Keratinocyte (primary cell): ENCODE data around the gene GPR146. TPM values are rescaled to one million over a fixed set of nuclear protein-coding genes. Genes with fewer than 3 reads are reported as not detected.

Experiments
- DNase-seq: peaks from one replicate; pipeline ENCODE4 v3.0.0-alpha.2; 2011; ENCODE audit warnings: low read depth, missing footprints, low spot score
- FAIRE-seq: peaks from 2 replicates; lab custom pipeline; 2011; peaks lifted over from hg19 to GRCh38; lab: Jason Lieb, UNC
- H2AFZ ChIP-seq: 2 replicates; pipeline ENCODE4 v1.6.0; 2012; ENCODE audit warnings: low read length, control low read depth, inconsistent platforms; ENCODE audit not compliant: control insufficient read depth
- H3K27ac ChIP-seq: 2 replicates; pipeline ENCODE4 v1.5.1; 2011; ENCODE audit warnings: low read length; ENCODE audit not compliant: control insufficient read depth, insufficient read depth
- H3K27me3 ChIP-seq: 3 replicates; pipeline ENCODE4 v1.6.0; 2011; ENCODE audit warnings: low read length; ENCODE audit not compliant: control insufficient read depth, insufficient read depth; ENCODE audit errors: extremely low read depth
- H3K36me3 ChIP-seq, 2 experiments: 2 replicates in 1 of 2; 3 replicates in 1 of 2; pipeline ENCODE4 v1.5.1; 2011; ENCODE audit warnings: low read length in 2 of 2, mild to moderate bottlenecking in 1 of 2; ENCODE audit not compliant: control insufficient read depth in 2 of 2, insufficient read depth in 2 of 2; ENCODE audit errors: extremely low read depth in 1 of 2
- H3K4me1 ChIP-seq: 3 replicates; pipeline ENCODE4 v1.5.1; 2011; ENCODE audit warnings: low read length; ENCODE audit not compliant: control insufficient read depth, insufficient read depth; ENCODE audit errors: extremely low read depth
- H3K4me2 ChIP-seq: 3 replicates; pipeline ENCODE4 v1.6.0; 2011; ENCODE audit warnings: low read depth, low read length; ENCODE audit not compliant: control insufficient read depth, insufficient read depth; ENCODE audit errors: extremely low read depth
- H3K4me3 ChIP-seq, 3 experiments: fragments of 200-600 bp in 1 of 3; sonication (generic) in 1 of 3; 2 replicates in 2 of 3; 3 replicates in 1 of 3; pipeline ENCODE4 v1.5.1; 2011 to 2016; ENCODE audit warnings: low read length in 3 of 3, mild to moderate bottlenecking in 3 of 3, control low read depth in 2 of 3, inconsistent platforms in 1 of 3, low read depth in 1 of 3, mixed read lengths in 1 of 3, mixed run types in 1 of 3, moderate library complexity in 1 of 3; ENCODE audit not compliant: control insufficient read depth in 2 of 3, insufficient read depth in 2 of 3; ENCODE audit errors: extremely low read depth in 1 of 3
- H3K79me2 ChIP-seq: 2 replicates; pipeline ENCODE4 v1.6.0; 2012; ENCODE audit warnings: low read length; ENCODE audit not compliant: control insufficient read depth, insufficient read depth
- H3K9ac ChIP-seq: 3 replicates; pipeline ENCODE4 v1.6.0; 2011; ENCODE audit warnings: low read length; ENCODE audit not compliant: control insufficient read depth, insufficient read depth; ENCODE audit errors: extremely low read depth
- H3K9me1 ChIP-seq: 3 replicates; pipeline ENCODE4 v1.6.0; 2011; ENCODE audit warnings: low read length; ENCODE audit not compliant: control insufficient read depth, insufficient read depth; ENCODE audit errors: extremely low read depth
- H3K9me3 ChIP-seq: 2 replicates; pipeline ENCODE4 v1.5.1; 2012; ENCODE audit warnings: low read depth, low read length; ENCODE audit not compliant: control insufficient read depth
- H4K20me1 ChIP-seq: 3 replicates; pipeline ENCODE4 v1.6.0; 2011; ENCODE audit warnings: low read length; ENCODE audit not compliant: control insufficient read depth, insufficient read depth; ENCODE audit errors: extremely low read depth
- CTCF ChIP-seq, 3 experiments: IDR thresholded peaks in 1 of 3; conservative IDR thresholded peaks in 1 of 3; optimal IDR thresholded peaks in 1 of 3; 2 replicates in 2 of 3; 3 replicates in 1 of 3; pipeline versions ENCODE3 to v1.5.1; 2011; ENCODE audit warnings: low read length in 3 of 3, mild to moderate bottlenecking in 3 of 3, moderate library complexity in 2 of 3, control low read depth in 1 of 3, inconsistent platforms in 1 of 3; ENCODE audit not compliant: insufficient read depth in 2 of 3; ENCODE audit errors: extremely low read depth in 1 of 3
- EZH2 ChIP-seq: IDR thresholded peaks from one replicate; pipeline ENCODE4 v1.6.1; 2012; ENCODE audit warnings: inconsistent platforms, mild to moderate bottlenecking, low read length, moderate library complexity
- dilution Hi-C: fragments of 300-500 bp; cut with MboI; formaldehyde crosslinking; loops from one replicate; pipeline ENCODE4 v1.7.0; 2020; ENCODE audit warnings: low sequenced_read_pairs; ENCODE audit not compliant: extremely low pct_ligation_motif_present
- polyA plus RNA-seq, 5 experiments: library from polyadenylated mRNA; depleted of rRNA in 3 of 5; stranded (reverse) in 3 of 5; stranded (forward) in 1 of 5; unstranded in 1 of 5; fragments of >200 nt; gene quantifications; 1 replicate in 1 of 5; 2 replicates in 3 of 5; 3 replicates in 1 of 5; pipeline versions ENCODE4 v1.2.1 to v1.2.3, GENCODE V29; 2011 to 2012; ENCODE audit warnings: missing spikeins in 2 of 5, low read depth in 1 of 5, low replicate concordance in 1 of 5

Gene GPR146
- polyA plus RNA-seq, 1 donor (not counting 4 experiments of a cell fraction or from before 2014, with no cell fraction given), result 0.13 TPM

GRCh38 chr7:1040790-1041189 lies 3.6 kb upstream of the GPR146 start:
- H2AFZ ChIP-seq, result no peak overlapping the region
- H3K4me2 ChIP-seq, result no peak overlapping the region

GRCh38 chr7:1041551-1042491 lies 2.5 kb upstream of the GPR146 start:
- dilution Hi-C loops, result no loop called here
- no peaks in the 10 kb centered on the region for H3K36me3 ChIP-seq
- H3K4me2 ChIP-seq, result no peak overlapping the region
- FAIRE-seq, result no peak
- no peaks in the 10 kb centered on the region for H3K9me1 ChIP-seq
- peaks cover 13% of the 10 kb centered on the region for H3K79me2 ChIP-seq
- peaks cover 3% of the 10 kb centered on the region for H4K20me1 ChIP-seq
- DNase-seq, result no peak
- H3K4me3 ChIP-seq, result no peak overlapping the region
- H2AFZ ChIP-seq, result no peak overlapping the region
- H3K9ac ChIP-seq, result no peak overlapping the region
- no peaks in the 10 kb centered on the region for H3K9me3 ChIP-seq
- no peak for TF ChIP-seq CTCF (optimal IDR thresholded peaks at IDR 0.05 in 1 of 3, IDR thresholded peaks at IDR 0.05 in 1 of 3, conservative IDR thresholded peaks at IDR 0.05 in 1 of 3; ENCODE audit: extremely low read depth in 1 of 3, insufficient read depth in 2 of 3, low read length in 3 of 3)
- TF ChIP-seq EZH2, result no peak
- peaks cover 13% of the 10 kb centered on the region for H3K4me1 ChIP-seq
- no peak overlapping the region for H3K27ac ChIP-seq
- no peaks in the 10 kb centered on the region for H3K27me3 ChIP-seq

More at GRCh38 chr7:1040790-1041189, 3.6 kb upstream of the GPR146 start:
- H3K9me1 ChIP-seq, result no peaks in the 10 kb centered on the region
- no peak overlapping the region for H3K27ac ChIP-seq
- DNase-seq (no peak), FAIRE-seq (no peak)
- H3K36me3 ChIP-seq, result no peaks in the 10 kb centered on the region
- H3K4me1 ChIP-seq, result peaks cover 11% of the 10 kb centered on the region
- H3K4me3 ChIP-seq, result peak overlapping the region in 1 of 3 experiments; percentile 19
- peaks cover 13% of the 10 kb centered on the region for H3K79me2 ChIP-seq
- no peaks in the 10 kb centered on the region for H3K27me3 ChIP-seq
- dilution Hi-C loops, result no loop called here
- H4K20me1 ChIP-seq, result no peaks in the 10 kb centered on the region
- no peaks in the 10 kb centered on the region for H3K9me3 ChIP-seq
- H3K9ac ChIP-seq, result no peak overlapping the region
- TF ChIP-seq CTCF (optimal IDR thresholded peaks at IDR 0.05 in 1 of 3, IDR thresholded peaks at IDR 0.05 in 1 of 3, conservative IDR thresholded peaks at IDR 0.05 in 1 of 3; ENCODE audit: extremely low read depth in 1 of 3, insufficient read depth in 2 of 3, low read length in 3 of 3), result no peak
- TF ChIP-seq EZH2, result no peak
